PC-9 (cell line): ENCODE results near the gene TTC39C. TPM values are rescaled to one million over a fixed set of nuclear protein-coding genes. Genes with fewer than 3 reads are reported as not detected.

Experiments used
- BruUV-seq: library from RNA; stranded (reverse); fragments of 400-500 nt; replicated peaks from 2 replicates; lab custom pipeline; 2021; lab: Mats Ljungman, UMichigan
- CTCF ChIA-PET: fragments of 300-600 bp; sonication (Branson Sonifier 250); formaldehyde crosslinking; loops from one replicate; lab custom pipeline; 2022; ENCODE audit warnings: antibody characterized with exemption; lab: Charles Lee
- POLR2A ChIA-PET: fragments of 300-600 bp; sonication (Branson Sonifier 250); formaldehyde crosslinking; loops from one replicate; lab custom pipeline; 2022; ENCODE audit warnings: antibody characterized with exemption; ENCODE audit not compliant: unreplicated experiment; lab: Charles Lee
- DNase-seq, 2 experiments: peaks; one replicate each; pipeline versions ENCODE4 v3.0.0 to v3.0.0-alpha.2; 2015 to 2022; ENCODE audit warnings: mixed read lengths in 1 of 2
- H2AFZ ChIP-seq: fragments of 200-600 bp; sonication (generic); 2 replicates; pipeline ENCODE4 v1.8.1; 2017; ENCODE audit warnings: antibody characterized with exemption
- H3F3A ChIP-seq: fragments of 200-600 bp; sonication (generic); 2 replicates; pipeline ENCODE4 v1.8.1; 2017; ENCODE audit warnings: antibody characterized with exemption, mild to moderate bottlenecking, low read depth; ENCODE audit not compliant: insufficient read depth
- H3K27ac ChIP-seq: fragments of 200-600 bp; sonication (generic); 2 replicates; pipeline ENCODE4 v1.6.1; 2016; ENCODE audit warnings: mixed run types
- H3K27me3 ChIP-seq: fragments of 200-600 bp; sonication (generic); 2 replicates; pipeline ENCODE4 v1.6.1; 2016; ENCODE audit warnings: low read depth, mixed run types; ENCODE audit not compliant: insufficient read depth
- H3K36me3 ChIP-seq: fragments of 200-600 bp; sonication (generic); 2 replicates; pipeline ENCODE4 v1.6.1; 2016; ENCODE audit warnings: low read depth, mixed run types
- H3K4me1 ChIP-seq: fragments of 200-600 bp; sonication (generic); replicated peaks from 2 replicates; pipeline ENCODE4 v1.6.1; 2016; ENCODE audit warnings: mixed run types; ENCODE audit not compliant: insufficient read depth
- H3K4me2 ChIP-seq: fragments of 200-600 bp; sonication (generic); 2 replicates; pipeline ENCODE4 v1.6.1; 2017; ENCODE audit warnings: mixed run types
- H3K4me3 ChIP-seq: fragments of 200-600 bp; sonication (generic); 2 replicates; pipeline ENCODE4 v1.6.1; 2016; ENCODE audit warnings: mixed run types
- H3K79me2 ChIP-seq: fragments of 200-600 bp; sonication (generic); 2 replicates; pipeline ENCODE4 v1.6.1; 2017; ENCODE audit warnings: low read depth, mixed run types
- H3K9me2 ChIP-seq: fragments of 200-600 bp; sonication (generic); 2 replicates; pipeline ENCODE4 v1.8.1; 2017; ENCODE audit warnings: mild to moderate bottlenecking; ENCODE audit not compliant: insufficient read depth
- H3K9me3 ChIP-seq: fragments of 200-600 bp; sonication (generic); 2 replicates; pipeline ENCODE4 v1.8.1; 2016; ENCODE audit warnings: low read depth; ENCODE audit not compliant: insufficient read depth
- H4K20me1 ChIP-seq: fragments of 200-600 bp; sonication (generic); 2 replicates; pipeline ENCODE4 v1.8.1; 2017; ENCODE audit not compliant: insufficient read depth
- EZH2 ChIP-seq: fragments of 200-600 bp; sonication (generic); IDR thresholded peaks from 2 replicates; pipeline ENCODE4 v1.8.0; 2017; ENCODE audit warnings: antibody characterized with exemption, low read depth
- intact Hi-C: fragments of 100-400 bp; cut with micrococcal nuclease; formaldehyde crosslinking; loops from one replicate; pipeline ENCODE4 v1.10.0; 2022; ENCODE audit not compliant: unreplicated experiment
- total RNA-seq: library from RNA; stranded (reverse); gene quantifications from 2 replicates; pipeline ENCODE4 v1.2.3, GENCODE V29; 2021
- TF ChIP-seq, protein P1 (sequence below): fragments of 200-600 bp; sonication (generic); conservative IDR thresholded peaks from 2 replicates; pipeline ENCODE4 v1.6.1; 2017; ENCODE audit warnings: mixed run types, antibody characterized with exemption, mild to moderate bottlenecking, moderate library complexity

Gene TTC39C
- total RNA-seq, 1 experiment from 2014 or later = 15.3 TPM

DNA sequence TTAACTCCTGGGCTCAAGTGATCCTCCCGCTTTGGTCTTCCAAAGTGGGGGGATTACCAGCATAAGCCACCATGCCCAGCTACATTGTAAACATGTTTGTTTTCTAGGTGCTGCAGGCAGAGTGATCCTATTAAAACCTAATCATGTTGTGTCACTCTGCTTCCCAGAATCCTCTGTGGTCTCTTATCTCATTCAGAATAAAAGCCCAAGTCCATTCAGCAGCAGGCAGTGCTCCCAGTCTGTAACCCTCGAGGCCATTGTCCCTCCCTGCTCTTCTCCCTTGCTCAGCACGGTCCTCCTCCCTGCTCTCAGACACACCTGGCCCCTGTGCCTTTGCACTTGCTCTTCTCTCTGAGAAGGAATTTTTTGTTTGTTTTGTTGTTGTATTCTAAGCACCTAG lies 113.2 kb downstream of the TTC39C start:
- Histone ChIP-seq H2AFZ (no peak overlapping the region), H4K20me1 (no peaks in the 10 kb centered on the region), H3K4me1 (no peaks in the 10 kb centered on the region), H3K27ac (no peak overlapping the region), H3K36me3 (no peaks in the 10 kb centered on the region), H3F3A (no peaks in the 10 kb centered on the region), H3K9me3 (no peaks in the 10 kb centered on the region), H3K79me2 (no peaks in the 10 kb centered on the region), H3K4me3 (no peak overlapping the region), H3K27me3 (no peaks in the 10 kb centered on the region), H3K4me2 (no peak overlapping the region), H3K9me2 (no peaks in the 10 kb centered on the region)
- POLR2A ChIA-PET = interaction anchor here (0.7 kb wide), 1 partner anchor 305 kb away, joined by 4 read pairs; no protein-coding TSS in a partner anchor
- no TSS peak for BruUV-seq
- intact Hi-C loops = no loop called here
- CTCF ChIA-PET = no interaction called here
- TF ChIP-seq EZH2 = no peak
- TF ChIP-seq, protein P1, sequence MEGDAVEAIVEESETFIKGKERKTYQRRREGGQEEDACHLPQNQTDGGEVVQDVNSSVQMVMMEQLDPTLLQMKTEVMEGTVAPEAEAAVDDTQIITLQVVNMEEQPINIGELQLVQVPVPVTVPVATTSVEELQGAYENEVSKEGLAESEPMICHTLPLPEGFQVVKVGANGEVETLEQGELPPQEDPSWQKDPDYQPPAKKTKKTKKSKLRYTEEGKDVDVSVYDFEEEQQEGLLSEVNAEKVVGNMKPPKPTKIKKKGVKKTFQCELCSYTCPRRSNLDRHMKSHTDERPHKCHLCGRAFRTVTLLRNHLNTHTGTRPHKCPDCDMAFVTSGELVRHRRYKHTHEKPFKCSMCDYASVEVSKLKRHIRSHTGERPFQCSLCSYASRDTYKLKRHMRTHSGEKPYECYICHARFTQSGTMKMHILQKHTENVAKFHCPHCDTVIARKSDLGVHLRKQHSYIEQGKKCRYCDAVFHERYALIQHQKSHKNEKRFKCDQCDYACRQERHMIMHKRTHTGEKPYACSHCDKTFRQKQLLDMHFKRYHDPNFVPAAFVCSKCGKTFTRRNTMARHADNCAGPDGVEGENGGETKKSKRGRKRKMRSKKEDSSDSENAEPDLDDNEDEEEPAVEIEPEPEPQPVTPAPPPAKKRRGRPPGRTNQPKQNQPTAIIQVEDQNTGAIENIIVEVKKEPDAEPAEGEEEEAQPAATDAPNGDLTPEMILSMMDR = no peak
- no peak for DNase-seq

DNA sequence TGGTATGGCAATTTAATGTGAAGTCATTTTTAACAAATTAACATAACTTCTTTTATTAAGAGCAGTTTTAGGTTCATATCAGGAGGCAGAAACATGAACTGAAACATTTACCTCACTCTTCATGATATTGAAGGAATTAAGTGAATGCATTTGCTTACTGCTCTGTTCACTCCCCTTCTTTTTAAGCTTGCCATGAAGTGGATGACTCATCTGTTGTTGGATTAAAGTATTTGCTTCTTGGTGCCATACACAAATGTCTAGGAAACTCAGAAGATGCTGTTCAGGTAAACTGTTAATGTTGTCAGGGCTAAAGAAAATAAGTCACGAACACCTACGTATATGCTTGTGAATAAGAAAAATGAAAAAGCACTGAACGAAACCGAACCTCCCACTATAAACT lies 114.1 kb downstream of the TTC39C start:
- no peak for DNase-seq
- H3K79me2 ChIP-seq = no peaks in the 10 kb centered on the region
- no peaks in the 10 kb centered on the region for H3K36me3 ChIP-seq
- POLR2A ChIA-PET = no interaction called here
- H3K9me3 ChIP-seq = no peaks in the 10 kb centered on the region
- H3K4me2 ChIP-seq = no peak overlapping the region
- H4K20me1 ChIP-seq = no peaks in the 10 kb centered on the region
- no peak overlapping the region for H2AFZ ChIP-seq
- BruUV-seq = no TSS peak
- CTCF ChIA-PET = no interaction called here
- H3K9me2 ChIP-seq = no peaks in the 10 kb centered on the region
- H3K27me3 ChIP-seq = no peaks in the 10 kb centered on the region
- no peak overlapping the region for H3K27ac ChIP-seq
- no peak for TF ChIP-seq EZH2
- TF ChIP-seq, protein P1 = no peak
- H3K4me3 ChIP-seq = no peak overlapping the region
- H3K4me1 ChIP-seq = no peaks in the 10 kb centered on the region
- intact Hi-C loops = no loop called here
- H3F3A ChIP-seq = no peaks in the 10 kb centered on the region

DNA sequence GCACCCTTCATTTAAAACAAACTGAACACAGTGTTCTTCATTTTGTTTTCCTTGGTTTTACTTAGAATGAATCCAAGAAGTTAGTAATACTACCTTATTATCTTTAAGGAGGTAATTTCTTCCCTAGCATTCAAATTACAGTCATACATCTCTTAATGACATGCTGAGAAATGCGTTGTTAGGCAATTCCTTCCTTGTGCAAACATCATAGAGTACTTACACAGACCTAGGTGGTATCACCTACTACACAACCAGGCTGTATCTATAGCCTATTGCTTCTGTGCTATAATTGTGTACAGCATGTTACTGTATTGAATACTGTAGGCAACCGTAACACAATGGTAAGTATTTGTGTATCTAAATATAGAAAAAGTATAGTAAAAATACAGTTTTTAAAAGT lies 115.9 kb downstream of the TTC39C start:
- Histone ChIP-seq H3K79me2 (no peaks in the 10 kb centered on the region), H3F3A (no peaks in the 10 kb centered on the region), H3K4me1 (peaks cover under 1% of the 10 kb centered on the region; the same call in 1 of the 2 replicates), H3K4me3 (no peak overlapping the region), H3K36me3 (no peaks in the 10 kb centered on the region), H2AFZ (no peak overlapping the region), H3K9me3 (no peaks in the 10 kb centered on the region), H3K27ac (no peak overlapping the region), H3K4me2 (no peak overlapping the region), H4K20me1 (no peaks in the 10 kb centered on the region), H3K27me3 (no peaks in the 10 kb centered on the region), H3K9me2 (no peaks in the 10 kb centered on the region)
- no TSS peak for BruUV-seq
- POLR2A ChIA-PET = no interaction called here
- no peak for TF ChIP-seq EZH2
- TF ChIP-seq, protein P1 = no peak
- CTCF ChIA-PET = no interaction called here
- DNase-seq = peak in 1 of 2 experiments; percentile 40
- intact Hi-C loops = loop anchor here (10.0 kb wide), 1 partner anchor 84 kb away; no protein-coding TSS in a partner anchor
